COLO668 (cell line): ENCODE measurements around the gene RAN.
"Not testable (repeated sequence)": the region's sequence is repeated elsewhere in the genome, so short reads cannot be mapped to it uniquely, and the experiment has no call there.

ENCODE experiments used
- DNase-seq: peaks from one replicate; lab custom pipeline; 2025; ENCODE audit not compliant: unreplicated experiment; lab: John Stamatoyannopoulos, UW

The RAN gene

DNA sequence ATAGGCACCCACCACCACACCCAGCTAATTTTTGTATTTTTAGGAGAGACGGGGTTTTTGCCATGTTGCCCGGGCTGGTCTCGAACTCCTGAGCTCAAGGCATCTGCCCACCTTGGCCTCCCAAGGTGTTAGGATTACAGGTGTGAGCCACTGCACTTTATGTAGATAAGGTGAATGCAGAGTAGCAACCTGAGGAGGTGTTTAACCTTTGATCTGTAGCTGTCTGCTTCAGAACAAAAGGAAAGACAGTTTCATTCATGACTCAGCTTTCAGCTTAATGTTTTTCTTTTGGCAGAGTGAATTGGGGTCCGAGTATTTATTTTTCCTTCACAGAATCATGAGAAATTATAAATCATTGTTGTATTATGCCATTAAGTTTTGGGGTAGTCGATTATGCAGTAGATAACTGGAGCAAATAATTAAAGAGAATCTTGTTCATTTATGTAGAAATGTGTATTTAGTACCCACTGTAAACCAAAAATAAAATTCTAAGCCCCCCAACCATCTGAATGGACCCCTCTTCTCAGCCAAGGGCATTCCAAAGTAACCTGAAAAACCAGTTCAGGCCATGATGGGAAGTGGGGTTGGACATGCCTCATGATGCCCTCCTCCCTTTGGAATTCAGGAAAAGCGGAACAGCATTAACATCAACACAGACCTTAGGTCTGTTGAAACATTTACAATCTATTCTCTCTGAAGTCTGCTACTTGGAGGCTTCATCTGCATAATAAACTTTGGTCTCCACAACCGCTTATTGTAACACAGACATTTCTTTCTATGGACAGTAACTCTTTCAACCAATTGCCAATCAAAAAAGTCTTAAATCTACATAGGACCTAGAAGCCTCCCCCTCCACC is 22.1 kb upstream of the RAN start:
- no peak for DNase-seq

DNA sequence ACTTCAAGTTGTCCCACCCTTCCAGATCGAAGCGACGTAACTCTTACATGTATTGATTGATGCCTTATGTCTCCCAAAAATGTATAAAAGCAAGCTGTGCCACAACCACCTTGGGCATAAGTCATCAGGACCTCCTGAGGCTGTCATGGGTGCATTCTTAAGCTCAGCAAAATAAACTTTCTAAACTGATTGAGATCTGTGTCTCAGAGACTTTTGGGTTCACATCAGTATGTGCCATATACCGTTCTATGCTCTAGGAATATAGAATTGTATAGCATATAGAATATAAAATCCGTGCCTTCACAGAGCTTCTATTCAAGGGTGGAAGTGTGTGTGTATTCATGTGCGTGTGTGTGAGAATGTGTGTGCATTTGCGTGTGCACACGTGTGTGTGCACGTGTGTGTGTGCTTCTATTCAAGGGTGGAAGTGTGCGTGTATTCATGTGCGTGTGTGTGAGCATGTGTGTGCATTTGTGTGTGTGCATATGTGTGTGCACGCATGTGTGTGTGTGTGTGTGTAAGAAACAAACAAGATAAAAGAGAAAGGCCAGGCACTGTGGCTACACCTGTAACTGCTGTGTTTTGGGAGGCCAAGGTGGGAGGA is 21.3 kb upstream of the RAN start:
- DNase-seq: no peak

DNA sequence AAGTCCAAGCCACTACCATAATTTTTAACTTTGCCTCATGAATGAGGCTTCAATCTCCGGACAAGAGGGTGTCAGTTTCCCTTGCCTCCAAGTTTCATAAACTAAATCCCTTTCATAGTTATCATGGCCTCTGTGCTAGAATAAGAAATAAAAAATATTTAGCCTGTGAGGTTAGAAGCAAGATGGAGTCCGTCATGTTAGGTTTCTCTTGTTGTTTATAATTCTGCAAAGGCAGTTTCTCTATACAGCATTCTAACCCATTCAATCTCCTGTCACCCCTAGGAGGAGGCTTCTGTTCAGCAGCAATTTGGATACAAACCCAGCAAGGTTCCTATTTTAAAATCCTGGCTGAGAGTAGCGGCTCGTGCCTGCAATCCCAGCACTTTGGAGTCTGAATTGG is 15.8 kb upstream of the RAN start:
- DNase-seq: no peak

DNA sequence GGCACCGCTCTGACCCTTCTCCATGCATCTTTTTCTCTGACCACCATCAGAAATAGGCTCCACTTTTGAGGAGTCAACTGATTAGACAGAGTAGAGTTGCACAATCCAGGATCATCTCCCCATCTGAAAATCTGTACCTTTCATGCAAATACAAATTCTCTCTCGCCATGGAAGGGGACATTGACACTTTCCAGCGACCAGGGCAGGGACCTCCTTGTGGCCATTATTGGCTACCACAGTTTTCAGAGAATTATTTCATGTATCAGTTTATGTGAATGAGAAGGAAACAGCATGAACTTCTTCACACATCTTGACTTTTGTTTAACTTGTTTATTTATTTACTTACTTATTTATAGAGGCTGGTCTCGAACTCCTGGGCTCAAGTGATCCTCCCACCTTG is 13.8 kb upstream of the RAN start:
- no peak for DNase-seq

GRCh38 chr12:130859161-130859560 is 12.7 kb upstream of the RAN start:
- DNase-seq: no peak

GRCh38 chr12:130860311-130860710 is 11.6 kb upstream of the RAN start:
- no peak for DNase-seq

GRCh38 chr12:130862161-130862560 is 9.7 kb upstream of the RAN start:
- DNase-seq: no peak

GRCh38 chr12:130862771-130863170 is 9.1 kb upstream of the RAN start:
- DNase-seq: not testable (repeated sequence)

- DNase-seq: no peak
Observed at GRCh38 chr12:130863298-130863697, 8.6 kb upstream of the RAN start.

DNA sequence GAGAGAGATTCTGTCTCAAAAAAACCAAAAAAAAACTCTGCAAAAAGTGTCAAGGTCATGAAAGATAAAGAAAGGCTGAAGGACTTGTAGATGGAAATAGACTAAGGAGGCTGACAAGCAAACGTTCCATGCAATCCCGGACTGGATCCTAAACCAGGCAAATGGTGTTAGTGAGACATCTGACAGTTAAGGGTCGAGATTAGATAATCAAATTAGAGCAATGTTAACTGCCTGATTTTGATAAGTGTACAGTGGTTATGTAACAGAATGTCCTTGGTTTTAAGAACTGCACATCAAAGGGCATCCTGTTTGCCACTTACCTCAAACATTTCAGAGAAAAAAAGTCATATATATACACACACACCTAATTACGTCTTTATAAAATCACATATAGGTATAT is 3.5 kb upstream of the RAN start:
- no peak for DNase-seq

- DNase-seq: peak; percentile 69
Observed at GRCh38 chr12:130870442-130871285, 1.2 kb upstream of the RAN start.

- DNase-seq: peak; percentile 51
Observed at GRCh38 chr12:130872179-130873096, 572 bp downstream of the RAN start.

- no peak for DNase-seq
Observed at GRCh38 chr12:130873106-130873795, 1.4 kb downstream of the RAN start.

DNA sequence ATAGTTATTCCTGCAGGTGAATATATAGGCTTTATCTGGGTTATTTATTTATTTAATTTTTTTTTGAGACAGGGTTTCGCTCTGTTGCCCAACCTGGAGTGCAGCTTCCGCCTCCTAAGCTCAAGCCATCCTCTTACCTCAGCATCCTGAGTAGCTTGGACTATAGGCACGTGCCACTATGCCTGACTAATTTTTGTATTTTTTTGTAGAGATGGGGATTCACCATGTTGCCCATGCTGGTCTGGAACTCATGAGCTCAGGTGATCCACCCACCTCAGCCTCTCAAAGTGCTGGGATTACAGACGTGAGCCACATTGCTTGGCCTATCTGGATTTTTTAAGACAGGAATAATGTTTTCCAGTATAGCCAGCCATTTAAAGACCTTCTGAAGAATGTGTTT is 2.0 kb downstream of the RAN start:
- no peak for DNase-seq

GRCh38 chr12:130874696-130875095 is 2.8 kb downstream of the RAN start:
- no peak for DNase-seq

- no peak for DNase-seq
Observed at GRCh38 chr12:130875193-130875592, 3.3 kb downstream of the RAN start.

DNA sequence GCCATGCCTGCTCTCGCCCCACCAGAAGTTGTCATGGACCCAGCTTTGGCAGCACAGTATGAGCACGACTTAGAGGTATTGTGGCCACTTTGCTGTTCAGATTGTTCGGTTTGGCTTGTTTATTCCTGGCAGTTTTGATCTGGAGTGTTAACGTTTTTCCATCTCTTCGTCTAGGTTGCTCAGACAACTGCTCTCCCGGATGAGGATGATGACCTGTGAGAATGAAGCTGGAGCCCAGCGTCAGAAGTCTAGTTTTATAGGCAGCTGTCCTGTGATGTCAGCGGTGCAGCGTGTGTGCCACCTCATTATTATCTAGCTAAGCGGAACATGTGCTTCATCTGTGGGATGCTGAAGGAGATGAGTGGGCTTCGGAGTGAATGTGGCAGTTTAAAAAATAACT is 3.8 kb downstream of the RAN start:
- DNase-seq: not testable (repeated sequence)

GRCh38 chr12:130876297-130876696 is 4.4 kb downstream of the RAN start:
- no peak for DNase-seq

GRCh38 chr12:130876758-130877157 is 4.9 kb downstream of the RAN start:
- no peak for DNase-seq

- no peak for DNase-seq
Observed at GRCh38 chr12:130877333-130877732, 5.5 kb downstream of the RAN start.
